ENCODE data around the gene F10.

- TF ChIP-seq POLR2A (IDR thresholded peaks at IDR 0.05) (no peak), CTCF (IDR thresholded peaks at IDR 0.05 in 4 of 5, conservative IDR thresholded peaks at IDR 0.05 in 1 of 5) (no peak)
These were observed 6.3 kb upstream of the F10 start for GRCh38 chr13:113116206-113116800.
